GM18870 (cell line): ENCODE results near the gene STEAP3.

Experiments used
- ATAC-seq: cut with Tn5 transposase; IDR thresholded peaks from one replicate; pipeline ENCODE4 v1.9.1; 2021; ENCODE audit warnings: moderate library complexity; ENCODE audit not compliant: unreplicated experiment

Gene STEAP3, protein sequence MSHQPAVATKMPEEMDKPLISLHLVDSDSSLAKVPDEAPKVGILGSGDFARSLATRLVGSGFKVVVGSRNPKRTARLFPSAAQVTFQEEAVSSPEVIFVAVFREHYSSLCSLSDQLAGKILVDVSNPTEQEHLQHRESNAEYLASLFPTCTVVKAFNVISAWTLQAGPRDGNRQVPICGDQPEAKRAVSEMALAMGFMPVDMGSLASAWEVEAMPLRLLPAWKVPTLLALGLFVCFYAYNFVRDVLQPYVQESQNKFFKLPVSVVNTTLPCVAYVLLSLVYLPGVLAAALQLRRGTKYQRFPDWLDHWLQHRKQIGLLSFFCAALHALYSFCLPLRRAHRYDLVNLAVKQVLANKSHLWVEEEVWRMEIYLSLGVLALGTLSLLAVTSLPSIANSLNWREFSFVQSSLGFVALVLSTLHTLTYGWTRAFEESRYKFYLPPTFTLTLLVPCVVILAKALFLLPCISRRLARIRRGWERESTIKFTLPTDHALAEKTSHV

DNA sequence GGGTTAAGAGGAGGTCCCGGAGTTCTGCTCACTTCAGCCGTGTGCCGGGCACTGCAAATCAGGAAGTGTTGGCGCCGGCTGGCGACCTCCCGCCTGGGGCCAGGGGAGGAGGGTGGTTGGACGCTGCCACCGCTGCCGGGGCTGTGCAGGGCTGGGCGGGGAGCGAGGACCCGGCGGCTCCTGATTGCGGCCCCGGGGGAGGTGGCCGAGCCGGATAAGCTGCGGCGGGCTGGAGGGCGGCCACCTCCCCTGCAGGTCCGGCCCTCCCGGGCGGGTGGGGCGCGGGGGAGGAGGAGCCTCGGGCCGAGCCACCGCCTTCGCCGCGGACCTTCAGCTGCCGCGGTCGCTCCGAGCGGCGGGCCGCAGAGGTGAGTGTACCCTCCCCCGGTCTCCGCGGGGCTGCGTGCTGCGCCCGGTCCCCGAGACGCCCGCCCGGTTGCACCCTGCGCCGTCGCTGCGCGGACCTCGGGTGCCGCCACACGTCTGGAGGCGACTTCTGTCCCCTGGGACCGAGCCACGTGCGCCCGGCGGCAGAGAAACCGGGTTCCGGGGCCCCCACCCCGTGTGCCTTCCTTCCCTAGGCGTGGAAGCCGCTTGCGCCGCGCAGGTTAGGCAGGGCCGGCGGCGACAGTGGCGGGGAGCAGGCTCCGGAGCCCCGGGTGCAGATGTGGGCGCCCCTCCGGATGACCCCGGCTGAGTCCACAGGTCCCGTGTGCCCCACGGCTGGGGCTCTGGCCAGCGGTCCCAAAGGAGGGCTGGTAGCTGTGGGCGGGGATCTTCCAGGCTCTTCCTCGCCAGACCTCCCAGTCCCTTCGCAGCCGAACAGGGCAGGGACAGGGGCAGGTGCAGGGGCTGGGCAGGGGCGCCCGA, at the start of gene STEAP3:
Gene STEAP3, plus strand, starts transcription at position 314 of the 870 bp plus-strand sequence. CDS start 7,179 bp downstream, outside the sequence.
- peak; percentile 61 for ATAC-seq

GRCh38 chr2:119174216-119174992, 49.2 kb upstream of the STEAP3 start:
- ATAC-seq = no peak

DNA sequence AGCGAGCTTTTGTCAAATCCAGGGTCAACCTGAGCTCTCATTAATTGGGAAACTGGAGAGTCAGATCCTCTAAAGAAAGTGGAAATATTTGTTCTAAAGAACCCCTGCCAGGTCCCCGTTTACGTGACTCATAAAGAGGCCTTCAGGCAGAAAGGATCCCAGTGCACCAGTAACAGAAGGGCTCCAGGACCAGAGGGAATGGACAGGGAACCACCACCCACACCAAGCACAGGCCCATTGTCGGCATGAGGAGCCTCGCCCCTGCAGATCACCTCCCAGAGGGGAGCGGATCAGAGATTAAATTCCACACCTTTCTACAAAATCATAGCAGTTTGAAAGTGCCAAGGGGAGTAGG, 48.7 kb upstream of the STEAP3 start:
- ATAC-seq = no peak

GRCh38 chr2:119175517-119175916, 48.1 kb upstream of the STEAP3 start:
- no peak for ATAC-seq

GRCh38 chr2:119177171-119177837, 46.3 kb upstream of the STEAP3 start:
- ATAC-seq = no peak

- no peak for ATAC-seq
These were observed 45.8 kb upstream of the STEAP3 start for GRCh38 chr2:119177838-119178190.

- ATAC-seq = no peak
These were observed 44.9 kb upstream of the STEAP3 start for GRCh38 chr2:119178776-119179175.

- no peak for ATAC-seq
These were observed 44.4 kb upstream of the STEAP3 start for GRCh38 chr2:119179202-119179601.

DNA sequence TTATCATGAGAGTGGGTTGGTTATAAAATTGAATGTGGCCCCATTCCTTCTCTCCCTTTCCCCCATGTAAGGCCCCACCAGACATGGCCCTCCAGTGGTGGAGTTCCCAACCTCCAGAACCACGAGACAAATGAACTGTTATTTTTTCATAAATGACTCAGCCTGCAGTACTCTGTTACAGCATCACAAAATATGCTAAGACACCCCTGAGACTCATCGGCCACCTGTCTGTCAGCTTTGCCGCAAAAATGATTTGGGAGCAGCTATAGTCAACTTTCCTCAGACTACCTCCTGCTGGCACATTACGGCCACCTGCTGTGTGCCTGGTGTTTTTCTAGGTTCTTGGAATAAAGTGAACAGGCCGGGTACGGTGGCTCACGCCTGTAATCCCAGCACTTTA, 43.6 kb upstream of the STEAP3 start:
- ATAC-seq = no peak

- ATAC-seq = no peak
These were observed 42.7 kb upstream of the STEAP3 start for GRCh38 chr2:119180892-119181291.

- no peak for ATAC-seq
These were observed 42.2 kb upstream of the STEAP3 start for GRCh38 chr2:119181391-119181790.

DNA sequence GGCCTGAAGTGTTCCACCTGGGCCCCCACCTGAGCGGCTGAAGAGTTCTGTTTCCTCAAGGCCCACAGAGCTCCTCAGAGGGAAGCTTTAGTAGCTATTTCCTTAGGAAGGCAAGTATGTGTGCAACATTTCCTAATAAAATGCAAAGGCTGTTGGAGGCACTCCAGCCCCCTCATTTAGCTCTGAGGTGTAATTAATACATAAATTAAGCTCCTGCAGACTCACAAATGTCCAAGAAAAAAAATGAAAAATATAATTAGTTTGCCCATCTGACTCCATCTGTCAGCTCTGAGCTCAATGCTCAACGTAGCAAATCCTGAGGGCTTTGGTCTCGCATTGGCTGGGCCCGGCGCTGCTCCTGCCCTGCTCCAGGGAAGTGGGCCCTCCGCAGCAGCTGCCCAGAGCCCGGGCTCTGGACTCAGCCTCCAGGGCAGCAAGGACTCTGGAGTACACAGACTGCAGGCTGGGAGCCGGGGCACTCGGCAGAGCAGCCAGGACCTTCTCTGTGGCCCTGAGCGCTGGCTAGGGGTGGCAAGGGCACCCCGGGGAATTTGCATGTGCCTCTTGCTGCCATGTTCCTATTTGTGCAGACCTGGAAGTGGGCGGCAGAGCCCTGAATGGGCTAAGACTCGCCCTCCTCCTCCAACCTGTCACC, 41.7 kb upstream of the STEAP3 start:
- ATAC-seq = no peak

- no peak for ATAC-seq
These were observed 39.1 kb upstream of the STEAP3 start for GRCh38 chr2:119184512-119184911.

DNA sequence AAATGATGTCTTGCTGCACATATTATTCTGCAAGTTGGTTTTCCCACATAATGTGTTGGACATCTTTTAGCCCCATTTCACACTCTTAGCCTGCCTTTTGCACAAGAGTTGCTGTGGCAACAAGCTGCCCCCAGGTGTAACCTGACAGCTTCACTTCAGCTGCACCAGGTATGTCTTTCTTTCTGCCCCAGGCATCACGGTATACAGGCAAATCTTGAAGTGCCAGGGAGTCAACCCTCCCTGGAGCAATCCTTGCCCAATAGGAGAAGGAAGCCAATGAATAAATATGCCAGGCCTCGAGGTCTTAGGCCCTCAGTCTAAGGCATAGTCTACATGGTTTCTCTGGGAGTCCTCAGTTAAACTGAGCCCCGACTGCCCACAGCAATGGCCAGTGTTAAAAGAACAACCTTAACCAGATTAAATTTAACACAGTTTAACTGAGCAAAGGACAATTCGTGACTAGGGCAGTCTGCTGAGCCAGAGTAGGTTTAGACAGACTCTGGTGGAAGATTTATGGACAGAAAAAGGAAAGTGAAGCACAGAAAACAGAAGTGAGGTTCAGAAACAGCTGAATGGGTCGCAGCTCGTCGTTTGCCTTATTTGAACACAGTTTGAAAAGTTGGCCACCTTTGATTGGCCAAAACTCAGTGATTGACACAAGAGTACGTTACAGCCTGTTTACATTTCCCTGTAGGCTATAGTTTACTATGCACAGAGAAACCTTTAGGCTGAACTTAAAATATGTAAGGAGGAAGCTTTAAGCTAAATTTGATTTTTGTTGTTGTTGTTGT, 33.1 kb upstream of the STEAP3 start:
- no peak for ATAC-seq

- ATAC-seq = no peak
These were observed 30.7 kb upstream of the STEAP3 start for GRCh38 chr2:119192893-119193292.

DNA sequence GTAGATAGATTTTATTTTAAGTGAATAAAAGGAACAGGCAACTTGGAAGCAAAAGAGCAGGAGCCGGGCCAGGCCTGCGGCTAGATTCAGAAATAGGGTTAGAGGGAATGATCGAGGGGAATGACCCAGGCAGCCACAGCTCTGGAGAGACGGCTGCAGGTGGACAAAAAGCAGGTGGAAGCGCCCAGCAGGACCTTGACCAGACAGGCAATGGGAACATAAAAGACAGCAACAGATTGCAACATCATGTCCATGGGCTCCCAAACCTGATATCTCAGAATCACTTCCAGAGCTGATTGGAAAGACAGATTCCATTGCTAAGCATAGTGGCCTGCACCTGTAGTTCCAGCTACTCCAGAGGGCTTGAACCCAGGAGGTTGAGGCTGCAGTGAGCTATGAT, 28.6 kb upstream of the STEAP3 start:
- ATAC-seq = no peak

- ATAC-seq = no peak
These were observed 27.7 kb upstream of the STEAP3 start for GRCh38 chr2:119195887-119196286.

- ATAC-seq = no peak
These were observed 27.1 kb upstream of the STEAP3 start for GRCh38 chr2:119196301-119197125.

GRCh38 chr2:119197126-119197405, 26.6 kb upstream of the STEAP3 start:
- ATAC-seq = no peak
